Limb (tissue), 2 donors: ENCODE results near the gene CCNYL1.
"Not testable (repeated sequence)": the region's sequence is repeated elsewhere in the genome, so short reads cannot be mapped to it uniquely, and the experiment has no call there.

ENCODE experiments used
- DNase-seq, 2 donors: peaks; one replicate each; pipeline ENCODE4 v3.0.0-alpha.2; 2016; ENCODE audit errors: extremely low spot score in 2 of 2

CCNYL1 gene

DNA sequence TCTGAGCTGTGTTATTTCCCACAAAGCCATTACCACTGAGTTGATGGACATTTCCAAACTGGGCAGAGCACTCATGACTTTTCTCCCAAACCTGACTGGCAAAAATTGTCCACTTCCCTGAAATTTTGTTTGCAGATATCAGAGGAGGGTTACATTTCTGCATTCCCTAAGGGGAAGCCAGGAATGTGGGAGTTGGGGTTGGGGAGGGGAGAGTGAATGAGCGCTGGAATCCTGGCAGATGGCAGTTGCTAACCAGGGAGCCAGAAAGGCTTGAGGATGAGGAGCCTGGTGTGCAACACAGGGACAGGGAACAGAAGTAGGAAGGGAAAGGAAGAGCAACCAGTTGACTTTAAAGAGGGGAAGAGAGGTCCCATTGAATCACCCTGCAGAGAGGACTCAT lies 14.0 kb upstream of the CCNYL1 start:
- no peak for DNase-seq

DNA sequence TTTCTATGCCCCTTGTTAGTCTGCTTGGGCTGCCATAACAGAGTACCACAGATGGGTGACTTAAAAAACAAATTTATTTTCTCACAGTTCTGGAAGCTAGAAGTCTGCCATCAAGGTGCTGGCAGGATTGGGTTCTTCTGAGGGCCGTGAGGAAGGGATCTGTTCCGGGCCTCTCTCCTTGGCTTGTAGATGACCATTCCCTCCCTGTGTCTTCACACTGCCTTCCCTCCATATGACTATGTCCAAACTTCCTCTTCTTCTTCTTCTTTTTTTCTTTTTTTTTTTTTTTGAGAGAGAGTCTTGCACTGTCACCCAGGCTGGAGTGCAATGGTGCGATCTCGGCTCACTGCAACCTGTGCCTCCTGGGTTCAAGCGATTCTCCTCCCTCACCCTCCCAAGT lies 13.1 kb upstream of the CCNYL1 start:
- no peak for DNase-seq

DNA sequence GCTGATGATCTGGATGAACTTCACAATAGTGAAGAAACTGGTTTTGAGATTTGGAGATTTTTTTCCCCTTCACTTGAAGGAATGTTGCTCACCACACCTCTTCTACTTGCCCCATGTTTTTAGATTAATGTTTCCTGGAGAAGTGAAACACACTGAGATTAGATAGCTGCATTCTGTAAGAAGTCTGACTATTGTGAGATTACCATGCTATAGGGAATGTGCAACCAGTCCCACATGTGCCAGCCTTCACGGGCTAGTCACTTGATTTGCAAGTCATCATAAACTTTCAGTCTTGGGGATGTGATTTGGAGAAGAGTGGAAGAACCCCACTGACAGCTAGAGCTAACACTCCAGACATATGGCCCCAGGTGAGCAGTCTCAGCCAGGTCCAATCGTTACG lies 7.4 kb upstream of the CCNYL1 start:
- DNase-seq: no peak

DNA sequence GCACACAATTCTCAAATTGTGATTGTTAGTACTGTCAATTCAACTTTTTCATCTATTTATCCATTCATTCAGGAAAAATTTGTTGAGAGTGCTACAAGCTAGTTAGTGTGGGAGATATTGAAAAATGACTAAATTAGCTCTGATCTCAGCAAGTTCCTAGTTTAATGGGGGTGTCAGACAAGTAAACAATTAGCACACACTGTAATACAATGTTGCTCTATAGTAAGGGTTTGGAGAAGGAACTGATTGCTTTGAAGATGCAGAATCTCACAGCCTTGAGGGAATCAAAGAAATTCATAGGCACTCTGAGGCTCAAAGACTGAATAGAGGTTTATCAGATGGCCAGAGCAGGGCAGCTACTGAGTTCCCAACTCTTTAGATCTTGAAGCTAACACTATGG lies 6.8 kb upstream of the CCNYL1 start:
- DNase-seq: no peak

DNA sequence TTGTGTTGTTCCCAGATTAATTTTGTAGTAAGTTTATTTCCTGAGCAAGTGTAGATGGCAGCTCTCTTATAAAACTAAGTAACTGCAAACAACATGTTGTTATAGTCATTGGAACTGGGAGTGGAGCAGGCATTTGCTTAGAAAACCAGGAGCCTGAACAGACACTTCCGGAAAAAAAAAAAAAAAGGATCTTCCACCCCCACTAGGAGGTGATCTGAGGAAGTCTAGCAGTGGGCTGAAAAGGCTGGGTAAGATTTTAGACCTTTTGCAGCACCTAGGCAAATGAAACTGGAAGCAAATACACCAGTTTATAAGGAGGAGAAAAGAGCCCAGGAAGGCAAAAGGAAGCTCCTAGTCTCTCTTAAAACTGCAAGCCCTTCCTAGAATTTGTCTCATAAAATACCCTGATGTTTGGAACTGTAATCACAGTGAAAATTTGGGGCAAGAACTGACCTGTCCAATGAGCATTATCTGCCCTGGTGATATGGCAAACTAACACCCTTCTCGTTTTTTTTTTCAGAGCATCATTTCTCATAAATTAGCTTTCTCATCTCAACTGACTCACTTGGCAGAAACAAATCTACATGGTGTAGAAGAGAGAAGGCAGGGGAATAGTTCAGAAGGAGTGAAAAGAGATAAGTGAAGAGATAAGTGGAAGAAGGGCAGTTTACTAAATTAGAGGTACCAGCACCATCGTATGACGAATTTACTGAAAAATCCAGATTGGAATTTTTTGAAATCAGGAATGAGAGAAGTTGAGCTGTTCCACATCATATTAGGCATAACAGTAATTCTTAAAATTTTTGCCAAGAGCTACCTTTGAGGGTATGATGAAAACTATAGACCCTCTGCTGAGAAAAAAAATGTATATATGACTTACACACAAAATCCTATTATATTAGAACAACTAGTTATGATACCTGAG lies 4.2 kb upstream of the CCNYL1 start:
- DNase-seq: no peak

DNA sequence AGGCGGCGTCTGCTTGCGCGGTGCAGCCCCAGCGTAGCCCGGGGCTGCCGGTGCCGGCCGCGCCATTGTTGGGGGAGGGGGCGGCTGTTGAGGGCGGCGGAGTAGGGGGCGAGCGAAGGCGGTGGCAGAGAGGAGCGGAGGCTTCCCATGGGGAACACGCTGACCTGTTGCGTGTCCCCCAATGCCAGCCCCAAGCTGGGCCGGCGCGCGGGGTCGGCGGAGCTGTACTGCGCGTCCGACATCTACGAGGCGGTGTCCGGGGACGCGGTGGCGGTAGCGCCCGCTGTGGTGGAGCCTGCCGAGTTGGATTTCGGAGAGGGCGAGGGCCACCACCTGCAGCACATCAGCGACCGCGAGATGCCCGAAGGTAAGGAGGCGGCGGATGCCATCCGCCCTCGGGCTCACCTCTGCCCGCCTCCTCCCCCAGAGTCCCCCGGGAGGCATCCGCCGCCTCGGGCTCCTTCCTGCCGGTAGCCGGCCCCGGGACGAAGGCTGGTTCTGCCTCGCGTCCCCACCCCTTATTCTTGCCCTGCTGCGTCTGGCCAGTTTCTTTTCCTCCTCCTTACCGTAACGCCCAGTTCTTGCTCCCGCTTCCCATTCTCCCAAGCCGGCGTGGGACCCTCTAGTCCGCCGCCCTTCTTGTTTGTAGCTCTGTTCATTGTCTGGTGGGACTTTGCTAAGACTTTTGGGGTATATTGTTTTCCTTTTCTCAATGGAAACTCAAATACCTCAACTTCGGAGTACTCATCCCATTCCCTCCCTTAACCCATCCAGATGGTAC lies 500 bp downstream of the CCNYL1 start:
- DNase-seq: peak in 1 of 2 donors; percentile 14

DNA sequence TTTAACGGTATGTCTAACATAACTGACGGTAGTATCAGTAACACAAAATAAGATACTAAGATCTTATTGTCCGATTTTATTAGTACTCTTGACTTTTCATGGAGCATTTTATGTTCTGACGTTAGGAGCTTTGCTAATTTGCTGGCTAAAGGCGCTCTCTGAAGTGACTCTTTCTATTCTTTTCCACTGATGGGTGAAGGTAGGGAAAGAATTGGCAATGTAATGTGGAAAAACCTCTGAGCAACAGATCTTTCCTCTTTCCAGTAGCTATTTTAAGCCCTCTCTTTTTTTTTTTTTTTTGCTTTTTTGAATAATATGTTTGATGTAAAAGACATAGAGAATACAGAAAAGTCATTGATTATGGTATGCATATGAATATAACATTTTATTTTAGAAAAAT lies 4.6 kb downstream of the CCNYL1 start:
- DNase-seq: no peak

DNA sequence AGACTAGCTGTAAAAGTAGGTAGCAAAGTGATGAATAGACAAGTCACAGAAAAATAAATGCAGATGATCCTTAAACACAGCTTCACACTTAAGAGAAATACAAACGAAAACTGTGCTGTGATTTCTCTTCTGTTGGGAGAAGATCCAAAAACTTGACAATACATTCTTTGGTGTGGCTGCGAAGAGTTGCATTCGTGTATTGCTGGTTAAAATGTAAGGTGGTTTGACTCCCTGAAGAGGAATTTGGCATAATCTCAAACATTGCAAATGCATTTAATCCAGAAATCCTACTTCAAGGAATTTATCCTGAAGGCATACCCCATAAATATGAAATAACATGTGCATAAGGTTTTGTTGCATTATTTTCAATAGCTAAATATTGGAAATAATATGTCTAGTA lies 7.1 kb downstream of the CCNYL1 start:
- no peak for DNase-seq

DNA sequence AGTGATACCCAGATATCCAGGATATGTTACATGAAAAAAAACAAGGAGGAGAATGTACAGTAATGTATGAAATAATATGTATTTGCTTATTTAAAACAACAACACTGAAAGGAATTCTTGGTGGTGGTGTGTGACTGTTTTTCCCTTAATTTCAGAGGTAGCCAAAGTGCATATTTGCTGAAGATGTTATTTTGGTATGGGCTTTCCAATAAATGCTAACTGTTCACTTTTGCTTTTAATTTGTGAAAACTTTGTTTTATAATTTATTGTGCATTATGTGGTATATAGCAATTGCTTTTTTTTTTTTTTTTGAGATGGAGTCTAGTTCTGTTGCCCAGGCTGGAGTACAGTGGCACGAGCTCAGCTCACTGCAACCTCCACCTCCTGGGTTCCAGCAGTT lies 7.6 kb downstream of the CCNYL1 start:
- no peak for DNase-seq

DNA sequence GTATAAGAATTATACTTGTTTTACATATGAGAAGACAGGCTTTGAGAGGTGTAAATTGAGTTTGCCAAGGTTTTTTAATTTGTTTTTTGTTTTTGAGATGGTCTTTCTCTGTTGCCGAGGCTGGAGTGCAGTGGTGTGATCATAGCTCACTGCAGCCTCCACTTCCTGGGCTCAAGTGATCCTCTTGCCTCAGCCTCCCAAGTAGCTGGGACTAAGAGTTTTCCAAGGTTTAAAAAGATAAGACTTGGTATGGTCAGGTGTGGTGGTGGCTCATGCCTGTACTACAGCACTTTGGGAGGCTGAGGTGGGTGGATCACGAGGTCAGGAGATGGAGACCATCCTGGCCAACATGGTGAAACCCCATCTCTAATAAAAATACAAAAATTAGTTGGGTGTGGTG lies 8.2 kb downstream of the CCNYL1 start:
- DNase-seq: not testable (repeated sequence)

DNA sequence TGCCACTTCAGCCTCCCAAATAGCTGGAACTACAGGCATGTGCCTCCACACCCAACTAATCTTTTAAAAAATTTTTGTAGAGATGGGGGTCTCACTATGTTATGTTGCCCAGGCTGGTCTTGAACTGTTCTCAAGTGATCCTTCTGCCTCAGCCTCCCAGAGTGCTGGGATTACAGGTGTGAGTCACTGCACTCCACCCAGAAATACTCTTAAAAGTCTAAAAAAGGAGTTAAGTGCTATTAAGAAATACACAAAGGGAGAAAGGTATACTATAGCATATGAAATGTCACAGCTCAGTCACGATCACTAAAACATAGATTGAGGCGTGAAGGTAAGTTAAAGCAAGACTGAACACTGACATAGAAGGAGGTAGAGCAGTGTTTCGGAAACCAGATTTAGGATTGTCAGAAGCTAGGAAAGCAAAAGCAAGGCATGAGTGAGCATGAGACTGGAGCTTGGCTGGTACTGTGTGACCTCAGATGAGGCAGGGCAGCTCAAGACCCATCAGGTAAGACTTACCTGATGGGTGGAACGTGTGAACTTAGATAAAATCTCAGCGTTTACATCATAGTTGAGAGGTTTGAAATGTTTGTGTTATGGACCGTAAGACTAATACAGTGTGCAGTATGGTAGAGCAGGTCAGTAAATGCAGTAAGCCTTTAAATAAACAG lies 9.2 kb downstream of the CCNYL1 start:
- DNase-seq: no peak

DNA sequence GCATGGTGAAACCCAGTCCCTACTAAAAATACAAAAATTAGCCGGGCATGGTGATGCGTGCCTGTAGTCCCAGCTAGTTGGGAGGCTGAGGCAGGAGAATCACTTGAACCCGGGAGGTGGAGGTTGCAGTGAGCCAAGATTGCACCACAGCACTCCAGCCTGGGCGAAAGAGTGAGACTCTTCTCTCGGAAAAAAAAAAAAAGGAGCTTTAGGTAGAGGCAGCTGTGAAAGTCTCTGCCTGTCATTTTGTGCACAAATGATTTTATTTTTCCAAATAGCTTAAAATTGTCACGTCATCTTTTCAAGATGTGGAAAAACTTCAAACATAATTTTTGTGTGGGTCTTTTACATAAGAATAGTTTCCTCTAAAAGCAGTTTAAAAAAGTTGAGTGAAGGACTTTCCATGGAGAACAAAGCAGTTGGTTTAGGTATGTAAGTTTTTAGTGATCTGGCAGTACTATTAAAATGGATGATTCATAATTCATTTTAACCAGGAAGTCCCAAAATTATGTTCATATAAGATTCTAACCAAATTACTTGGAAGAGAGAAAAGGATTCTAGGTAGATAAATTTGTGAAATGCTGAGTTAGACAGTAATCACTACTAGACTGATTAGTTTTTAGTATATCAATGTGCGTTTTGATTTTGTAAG lies 11.5 kb downstream of the CCNYL1 start:
- no peak for DNase-seq

DNA sequence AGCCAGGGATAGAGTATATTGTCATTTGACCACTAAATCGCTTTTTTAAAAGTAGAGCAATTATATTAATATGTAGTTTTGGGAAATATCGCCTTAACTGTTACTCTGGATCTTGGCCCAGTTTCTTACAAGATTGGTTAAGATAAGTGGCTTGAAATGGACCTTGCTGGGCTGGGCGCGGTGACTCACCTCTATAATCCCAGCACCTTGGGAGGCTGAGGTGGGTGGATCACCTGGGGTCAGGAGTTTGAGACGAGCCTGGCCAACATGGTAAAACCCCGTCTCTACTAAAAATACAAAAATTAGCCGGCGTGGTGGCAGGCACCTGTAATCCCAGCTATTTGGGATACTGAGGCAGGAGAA lies 12.0 kb downstream of the CCNYL1 start:
- not testable (repeated sequence) for DNase-seq

DNA sequence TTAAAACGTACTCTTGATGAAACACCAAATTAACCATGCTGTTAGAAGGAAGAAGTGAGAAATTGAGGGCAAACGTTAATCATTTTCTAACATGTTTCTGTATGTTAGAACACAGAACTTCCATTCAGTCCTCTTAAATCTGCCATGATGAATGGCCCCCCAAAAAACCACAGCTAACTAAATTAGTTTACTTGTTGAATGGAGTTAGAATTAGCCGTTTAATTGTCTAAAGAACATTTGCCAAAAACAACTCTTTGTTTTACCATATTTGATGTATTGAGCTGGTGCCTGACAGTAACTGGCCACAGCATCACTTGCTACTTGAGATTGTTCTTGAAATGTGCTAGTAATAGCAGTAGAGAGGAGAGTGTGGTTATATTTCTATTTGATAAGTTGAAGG lies 12.7 kb downstream of the CCNYL1 start:
- no peak for DNase-seq

DNA sequence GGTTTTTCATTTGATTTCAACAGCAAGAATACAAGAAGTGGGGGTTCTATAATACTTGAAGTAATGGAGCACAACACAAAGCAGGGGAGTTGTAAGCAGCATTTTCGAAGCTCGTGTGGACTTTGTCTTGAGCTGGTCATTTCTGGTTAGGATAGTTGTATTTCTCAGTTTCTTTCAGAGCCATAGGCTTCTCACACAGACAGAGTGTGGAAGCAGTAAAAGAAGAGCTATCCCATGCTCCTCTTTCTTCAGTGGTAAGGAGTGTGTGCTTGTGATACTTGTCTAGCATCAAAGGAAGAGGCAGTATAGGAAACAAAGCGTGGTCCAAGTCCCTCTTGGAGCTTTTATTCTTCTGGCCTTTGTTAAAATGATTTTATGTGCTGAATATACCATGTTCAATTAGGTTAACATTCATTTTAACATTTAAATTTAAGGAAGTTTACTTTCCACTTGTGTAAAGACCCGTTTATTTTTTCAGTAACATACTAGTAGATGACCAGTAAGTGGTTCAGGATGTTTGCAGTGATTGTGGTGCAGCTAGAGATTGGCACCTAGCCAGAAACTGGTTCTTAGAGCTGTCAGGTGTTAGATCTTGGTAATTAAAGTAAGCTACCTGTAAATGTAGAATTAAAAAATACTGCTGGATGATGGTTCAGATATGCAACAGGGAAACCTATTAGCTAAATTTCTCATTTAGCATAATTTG lies 14.6 kb downstream of the CCNYL1 start:
- no peak for DNase-seq

DNA sequence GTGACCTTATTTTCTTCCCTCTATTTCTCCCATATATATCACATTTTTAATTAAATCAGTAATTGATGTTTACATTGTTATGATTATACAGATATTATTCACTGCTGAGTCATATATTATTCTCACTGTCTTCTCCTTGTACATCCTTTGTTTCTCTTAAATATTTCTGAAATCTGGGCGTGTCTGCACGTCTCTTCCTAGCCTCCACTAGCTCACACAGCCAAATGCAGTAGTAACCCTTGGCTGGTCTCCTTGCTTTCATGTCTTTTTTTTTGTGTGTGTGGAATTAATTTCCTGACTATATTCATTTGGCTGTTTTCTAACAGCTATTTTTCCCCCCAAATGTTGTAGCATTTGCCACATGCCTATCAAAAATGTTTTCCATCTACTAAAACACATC lies 15.8 kb downstream of the CCNYL1 start:
- DNase-seq: peak in 1 of 2 donors; percentile 12

DNA sequence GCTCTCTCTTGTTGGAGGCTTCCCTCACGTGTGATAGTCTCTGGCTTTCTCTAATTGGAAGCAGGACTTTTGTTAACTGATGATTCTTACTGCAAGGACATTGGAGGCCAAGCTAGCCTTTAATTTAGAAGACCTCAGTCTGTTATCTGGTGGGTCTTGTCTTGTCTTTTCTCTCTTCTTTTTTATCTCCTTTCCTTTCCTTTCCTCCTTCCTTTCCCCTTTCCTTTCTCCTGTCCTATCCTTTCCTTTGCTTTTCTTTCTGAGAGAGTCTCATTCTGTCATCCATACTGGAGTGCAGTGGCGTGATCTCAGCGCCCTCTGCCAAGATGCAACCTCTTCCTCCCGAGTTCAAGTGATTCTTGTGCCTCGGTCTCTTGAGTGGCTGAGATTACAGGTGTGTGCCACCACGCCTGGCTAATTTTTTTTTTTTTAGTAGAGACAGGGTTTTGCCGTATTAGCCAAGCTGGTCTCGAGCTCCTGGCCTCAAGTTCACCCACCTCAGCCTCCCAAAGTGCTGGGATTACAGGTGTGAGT lies 18.1 kb downstream of the CCNYL1 start:
- no peak for DNase-seq

DNA sequence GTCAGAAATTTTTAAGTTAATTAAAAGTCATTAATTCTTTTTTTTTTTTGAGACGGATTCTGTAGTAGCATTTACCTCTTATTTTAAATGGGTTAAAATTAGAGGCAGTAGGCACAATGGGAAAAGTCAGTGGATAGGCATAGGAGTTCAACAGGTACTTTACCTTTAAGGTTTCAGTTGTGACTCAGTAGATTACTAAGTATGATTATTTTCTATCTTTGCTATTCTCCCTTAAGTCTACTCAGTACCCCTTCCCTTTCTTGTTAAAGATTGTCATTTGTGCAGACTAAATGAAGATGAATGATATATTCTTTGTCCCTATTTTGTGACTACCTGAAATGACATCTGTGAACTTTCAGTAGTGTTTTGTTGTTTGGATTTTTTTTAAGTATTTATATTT lies 19.7 kb downstream of the CCNYL1 start:
- DNase-seq: no peak

DNA sequence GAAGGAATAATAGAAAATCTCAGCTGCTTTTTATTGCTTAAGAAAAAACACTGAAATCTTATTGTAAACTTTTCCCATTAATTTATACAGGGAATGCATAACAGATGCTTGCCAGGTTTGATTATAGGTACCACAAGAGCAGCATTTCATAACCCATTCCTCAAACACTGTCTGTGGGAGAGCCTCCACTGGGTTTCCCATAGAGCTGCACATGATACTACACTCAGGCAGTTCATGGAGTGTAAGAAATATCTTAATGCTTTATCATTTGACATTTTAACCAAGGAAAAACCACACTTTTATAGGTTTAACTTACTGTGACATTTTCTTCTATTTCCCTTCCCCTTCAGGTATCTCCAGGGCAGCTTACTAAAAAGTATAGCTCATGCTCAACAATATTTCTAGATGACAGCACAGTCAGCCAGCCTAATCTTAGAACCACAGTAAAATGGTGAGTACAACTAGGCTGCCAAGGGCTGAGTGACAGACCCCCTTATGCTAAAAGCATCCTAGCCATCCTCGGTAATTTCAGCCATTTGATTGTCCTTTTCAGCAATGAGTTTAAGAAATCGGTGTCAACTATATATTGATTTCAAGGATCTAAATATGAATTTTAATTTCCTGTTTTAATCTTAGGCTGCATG lies 22.3 kb downstream of the CCNYL1 start:
- DNase-seq: no peak

DNA sequence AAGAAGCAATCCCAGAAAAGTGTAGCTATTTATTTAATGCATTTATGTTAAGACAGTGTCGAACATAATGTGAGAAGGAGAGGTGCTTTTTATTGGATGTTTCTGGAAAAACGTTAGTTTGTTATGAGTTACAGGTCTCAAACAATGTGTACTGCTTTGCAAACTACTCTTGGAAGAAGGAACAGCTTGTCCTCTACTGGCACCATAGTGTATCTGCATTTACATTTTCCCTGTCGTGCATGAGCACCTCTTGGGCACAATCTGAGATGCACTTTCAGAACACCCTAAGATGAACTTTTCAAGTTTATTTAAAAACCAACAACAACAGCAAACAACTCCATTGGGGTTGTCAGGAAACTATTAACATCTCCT lies 22.8 kb downstream of the CCNYL1 start:
- no peak for DNase-seq
